H9 (cell line): ENCODE results near the gene GALNT2. TPM values are rescaled to one million over a fixed set of nuclear protein-coding genes. Genes with fewer than 3 reads are reported as not detected.

Source experiments
- DNase-seq: peaks from one replicate; pipeline ENCODE4 v3.0.0-alpha.2; 2017
- H2AFZ ChIP-seq: one replicate; pipeline ENCODE4 v1.6.1; 2013; ENCODE audit warnings: mild to moderate bottlenecking, low read length, control low read depth, moderate library complexity
- H2AK5ac ChIP-seq: 2 replicates; pipeline ENCODE4 v1.6.1; 2013; ENCODE audit warnings: low read length, control low read depth, mixed read lengths; ENCODE audit not compliant: insufficient read length
- H2BK120ac ChIP-seq: one replicate; pipeline ENCODE4 v1.6.1; 2013; ENCODE audit warnings: low read depth, mild to moderate bottlenecking, low read length, control low read depth, inconsistent platforms; ENCODE audit not compliant: poor library complexity, severe bottlenecking
- H2BK12ac ChIP-seq: 2 replicates; pipeline ENCODE4 v1.6.1; 2013; ENCODE audit warnings: low read length, control low read depth, mixed read lengths, low read depth; ENCODE audit not compliant: insufficient read length
- H2BK15ac ChIP-seq: 2 replicates; pipeline ENCODE4 v1.6.1; 2013; ENCODE audit warnings: low read depth, low read length, control low read depth
- H2BK20ac ChIP-seq: one replicate; pipeline ENCODE4 v1.6.1; 2013; ENCODE audit warnings: low read depth, mild to moderate bottlenecking, low read length, control low read depth, inconsistent platforms; ENCODE audit not compliant: poor library complexity, severe bottlenecking
- H2BK5ac ChIP-seq: 2 replicates; pipeline ENCODE4 v1.6.1; 2013; ENCODE audit warnings: low read length, control low read depth, mixed read lengths; ENCODE audit not compliant: insufficient read length
- H3K14ac ChIP-seq: 2 replicates; pipeline ENCODE4 v1.6.1; 2013; ENCODE audit warnings: low read length, control low read depth; ENCODE audit not compliant: insufficient read depth
- H3K18ac ChIP-seq: 2 replicates; pipeline ENCODE4 v1.6.1; 2013; ENCODE audit warnings: low read depth, mild to moderate bottlenecking, mixed read lengths, low read length, control low read depth; ENCODE audit not compliant: insufficient read length
- H3K23ac ChIP-seq: 2 replicates; pipeline ENCODE4 v1.6.1; 2013; ENCODE audit warnings: low read length, control low read depth, mixed read lengths, low read depth; ENCODE audit not compliant: insufficient read length
- H3K23me2 ChIP-seq: 2 replicates; pipeline ENCODE4 v1.6.1; 2013; ENCODE audit warnings: low read depth, mild to moderate bottlenecking, mixed read lengths, low read length, control low read depth; ENCODE audit not compliant: insufficient read length, poor library complexity, severe bottlenecking
- H3K27ac ChIP-seq: 2 replicates; pipeline ENCODE4 v1.5.1; 2013; ENCODE audit warnings: low read length, control low read depth, mixed read lengths, low read depth; ENCODE audit not compliant: insufficient read length
- H3K27me3 ChIP-seq: 2 replicates; pipeline ENCODE4 v1.6.1; 2013; ENCODE audit warnings: low read length, control low read depth, inconsistent platforms; ENCODE audit not compliant: insufficient read depth
- H3K4ac ChIP-seq: 2 replicates; pipeline ENCODE4 v1.6.1; 2013; ENCODE audit warnings: low read depth, mild to moderate bottlenecking, control low read depth, inconsistent platforms, low read length, moderate library complexity
- H3K4me1 ChIP-seq: 2 replicates; pipeline ENCODE4 v1.6.1; 2013; ENCODE audit warnings: low read length, control low read depth, inconsistent platforms; ENCODE audit not compliant: insufficient read depth
- H3K4me2 ChIP-seq: 2 replicates; pipeline ENCODE4 v1.6.1; 2013; ENCODE audit warnings: low read length, control low read depth, mixed read lengths; ENCODE audit not compliant: insufficient read length, insufficient read depth
- H3K56ac ChIP-seq: 2 replicates; pipeline ENCODE4 v1.6.1; 2013; ENCODE audit warnings: low read depth, mild to moderate bottlenecking, mixed read lengths, low read length, control low read depth; ENCODE audit not compliant: insufficient read length
- H3K79me1 ChIP-seq: 2 replicates; pipeline ENCODE4 v1.6.1; 2013; ENCODE audit warnings: low read depth, mild to moderate bottlenecking, moderate library complexity, low read length, control low read depth, inconsistent platforms; ENCODE audit not compliant: insufficient read depth, poor library complexity, severe bottlenecking
- H3K79me2 ChIP-seq: 2 replicates; pipeline ENCODE4 v1.6.1; 2013; ENCODE audit warnings: low read length, control low read depth, inconsistent platforms; ENCODE audit not compliant: insufficient read depth
- H3K9ac ChIP-seq: 2 replicates; pipeline ENCODE4 v1.6.1; 2013; ENCODE audit warnings: low read length, control low read depth, mixed read lengths; ENCODE audit not compliant: insufficient read length; ENCODE audit errors: extremely low read depth
- H3K9me3 ChIP-seq: one replicate; pipeline ENCODE4 v1.6.1; 2013; ENCODE audit warnings: low read depth, low read length, inconsistent platforms; ENCODE audit not compliant: control insufficient read depth
- H3T11ph ChIP-seq: one replicate; pipeline ENCODE4 v1.6.1; 2013; ENCODE audit warnings: mild to moderate bottlenecking, low read length, control low read depth, inconsistent platforms
- H4K20me1 ChIP-seq: one replicate; pipeline ENCODE4 v1.6.1; 2013; ENCODE audit not compliant: control insufficient read depth, insufficient read length, insufficient read depth
- H4K5ac ChIP-seq: 2 replicates; pipeline ENCODE4 v1.6.1; 2013; ENCODE audit warnings: low read depth, mild to moderate bottlenecking, mixed read lengths, low read length, control low read depth; ENCODE audit not compliant: insufficient read length
- H4K8ac ChIP-seq: replicated peaks from 2 replicates; pipeline ENCODE4 v1.6.1; 2013; ENCODE audit warnings: low read length, control low read depth, mixed read lengths, low read depth; ENCODE audit not compliant: insufficient read length
- H4K91ac ChIP-seq: 2 replicates; pipeline ENCODE4 v1.6.1; 2013; ENCODE audit warnings: low read depth, mild to moderate bottlenecking, moderate library complexity, mixed read lengths, low read length, control low read depth; ENCODE audit not compliant: insufficient read length
- H3K27ac Mint-ChIP-seq, 3 experiments: 2 replicates in 2 of 3; 3 replicates in 1 of 3; pipeline ENCODE4 v1.8.0; 2020 to 2021; ENCODE audit warnings: mixed read lengths in 3 of 3, mild to moderate bottlenecking in 1 of 3, moderate library complexity in 1 of 3
- H3K27me3 Mint-ChIP-seq: 2 replicates; pipeline ENCODE4 v1.8.0; 2021; ENCODE audit warnings: low read depth, mild to moderate bottlenecking, moderate library complexity, mixed read lengths
- H3K36me3 Mint-ChIP-seq, 3 experiments: 2 replicates in 2 of 3; 3 replicates in 1 of 3; pipeline ENCODE4 v1.8.0; 2020 to 2021; ENCODE audit warnings: low read depth in 3 of 3, mixed read lengths in 3 of 3; ENCODE audit not compliant: insufficient read depth in 1 of 3
- H3K4me1 Mint-ChIP-seq, 2 experiments: 2 replicates each; pipeline ENCODE4 v1.8.0; 2020; ENCODE audit warnings: mixed read lengths in 2 of 2
- H3K4me3 Mint-ChIP-seq, 2 experiments: 2 replicates in 1 of 2; 3 replicates in 1 of 2; pipeline ENCODE4 v1.8.0; 2020 to 2021; ENCODE audit warnings: mild to moderate bottlenecking in 2 of 2, mixed read lengths in 2 of 2, moderate library complexity in 1 of 2
- H3K9me3 Mint-ChIP-seq, 2 experiments: 2 replicates in 1 of 2; 3 replicates in 1 of 2; pipeline ENCODE4 v1.8.0; 2020; ENCODE audit warnings: mild to moderate bottlenecking in 2 of 2, mixed read lengths in 2 of 2, moderate library complexity in 1 of 2
- CTCF ChIP-seq: fragments of 200-600 bp; sonication (generic); conservative IDR thresholded peaks from 3 replicates; pipeline ENCODE4 v1.8.0; 2021; ENCODE audit warnings: antibody characterized with exemption, mild to moderate bottlenecking
- WGBS: extraction: QIAGEN DNeasy Blood & Tissue Kit; methylation state at CpG from one replicate; pipeline ENCODE4 v1.1.7; 2013; ENCODE audit warnings: missing lambda C conversion rate, low lambda C conversion rate, mixed read lengths; ENCODE audit not compliant: insufficient read length; ENCODE audit errors: extremely low coverage; 5-methylcytosine and 5-hydroxymethylcytosine counted together
- total RNA-seq: library from RNA; stranded (reverse); gene quantifications from 2 replicates; pipeline ENCODE4 v1.2.1, GENCODE V29; 2021

GALNT2 gene
- total RNA-seq, 1 experiment from 2014 or later: 57.6 TPM

- Histone ChIP-seq H4K91ac (no peak overlapping the region), H2AK5ac (no peak overlapping the region), H3K9ac (no peak overlapping the region), H4K8ac (no peak overlapping the region), H2BK5ac (no peak overlapping the region), H3K14ac (no peak overlapping the region), H3K18ac (no peak overlapping the region), H2BK15ac (no peak overlapping the region), H4K20me1 (no peaks in the 10 kb centered on the region), H4K5ac (no peak overlapping the region), H3K27me3 (no peaks in the 10 kb centered on the region), H3T11ph (no peak overlapping the region), H3K79me1 (no peaks in the 10 kb centered on the region), H3K9me3 (no peaks in the 10 kb centered on the region), H3K56ac (no peak overlapping the region), H3K4me1 (peaks cover 11% of the 10 kb centered on the region), H2AFZ (no peak overlapping the region), H3K79me2 (no peaks in the 10 kb centered on the region), H3K23me2 (no peaks in the 10 kb centered on the region), H2BK120ac (no peak overlapping the region), H2BK20ac (no peak overlapping the region), H3K4me2 (no peak overlapping the region), H3K27ac (no peak overlapping the region), H3K23ac (no peak overlapping the region), H2BK12ac (no peak overlapping the region), H3K4ac (no peak overlapping the region)
- Mint-ChIP-seq H3K27me3 (no peaks in the 10 kb centered on the region), H3K9me3 (peaks cover 2 to 5% of the 10 kb centered on the region in 2 experiments; a peak in 2 of 5 replicates), H3K4me3 (no peak overlapping the region), H3K27ac (peak overlapping the region in 2 of 3 experiments; percentile 18 to 59; a peak in 1 of 7 replicates), H3K4me1 (peaks cover 27 to 29% of the 10 kb centered on the region in 2 experiments), H3K36me3 (peaks cover 38 to 51% (median 44%) of the 10 kb centered on the region in 3 experiments)
- DNase-seq: no peak
- WGBS: no CpG with 5 or more reads among the region's 15 CpGs
- TF ChIP-seq CTCF: no peak
Observed at GRCh38 chr1:230255116-230255515, 188.1 kb downstream of the GALNT2 start.
